Vagina (tissue), 2 donors: ENCODE results near the gene STAB1.

Experiments
- POLR2AphosphoS5 ChIP-seq, 2 donors: sonication (generic); formaldehyde crosslinking; IDR thresholded peaks; one replicate each; pipeline ENCODE4 v1.9.0; 2017; ENCODE audit warnings: antibody characterized with exemption in 2 of 2, mild to moderate bottlenecking in 2 of 2, low read depth in 1 of 2; ENCODE audit not compliant: insufficient read depth in 1 of 2
- TF ChIP-seq, protein P1 (sequence below), 3 experiments: fragments of 450-650 bp in 2 of 3; fragments of 200-600 bp in 1 of 3; sonication (generic) in 1 of 3; IDR thresholded peaks; one replicate each; pipeline ENCODE4 v1.5.1; 2017 to 2019; ENCODE audit warnings: antibody characterized with exemption in 3 of 3, mild to moderate bottlenecking in 2 of 3, moderate library complexity in 2 of 3

DNA sequence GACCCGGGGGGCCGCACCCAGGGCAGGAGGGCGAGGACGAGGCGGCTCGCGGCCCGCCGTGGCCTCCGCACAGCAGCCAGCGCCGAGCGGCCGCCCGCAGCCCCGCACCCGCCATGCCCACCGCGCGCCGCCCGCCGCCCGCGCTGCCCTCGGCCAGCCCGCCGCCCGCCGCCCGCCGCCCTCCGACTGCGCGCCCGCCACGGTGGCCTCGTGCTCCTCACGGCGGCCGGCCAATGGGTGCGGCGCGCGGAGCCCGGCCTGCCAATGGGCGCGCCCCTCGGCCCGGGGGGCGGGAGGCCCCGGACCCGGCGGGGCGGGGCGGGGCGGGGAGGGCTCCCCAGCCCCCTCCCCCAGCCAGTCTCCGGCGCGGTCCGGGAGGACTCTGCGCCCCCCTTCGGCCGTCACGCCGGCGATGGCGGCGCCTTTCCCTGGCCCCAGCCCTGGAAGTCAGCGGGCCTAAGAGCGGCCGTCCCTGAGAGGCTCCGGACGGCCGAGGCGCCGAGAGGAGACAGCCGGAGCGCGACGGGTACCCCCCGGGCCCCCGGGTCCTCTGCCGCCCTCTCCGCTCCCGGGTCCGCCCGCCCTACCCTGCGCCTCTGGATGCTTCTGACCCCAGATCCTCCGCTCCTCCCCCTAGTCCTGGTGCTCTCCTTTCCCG is 38.6 kb downstream of the STAB1 start, which contains the start of gene NT5DC2:
- TF ChIP-seq, protein P1, sequence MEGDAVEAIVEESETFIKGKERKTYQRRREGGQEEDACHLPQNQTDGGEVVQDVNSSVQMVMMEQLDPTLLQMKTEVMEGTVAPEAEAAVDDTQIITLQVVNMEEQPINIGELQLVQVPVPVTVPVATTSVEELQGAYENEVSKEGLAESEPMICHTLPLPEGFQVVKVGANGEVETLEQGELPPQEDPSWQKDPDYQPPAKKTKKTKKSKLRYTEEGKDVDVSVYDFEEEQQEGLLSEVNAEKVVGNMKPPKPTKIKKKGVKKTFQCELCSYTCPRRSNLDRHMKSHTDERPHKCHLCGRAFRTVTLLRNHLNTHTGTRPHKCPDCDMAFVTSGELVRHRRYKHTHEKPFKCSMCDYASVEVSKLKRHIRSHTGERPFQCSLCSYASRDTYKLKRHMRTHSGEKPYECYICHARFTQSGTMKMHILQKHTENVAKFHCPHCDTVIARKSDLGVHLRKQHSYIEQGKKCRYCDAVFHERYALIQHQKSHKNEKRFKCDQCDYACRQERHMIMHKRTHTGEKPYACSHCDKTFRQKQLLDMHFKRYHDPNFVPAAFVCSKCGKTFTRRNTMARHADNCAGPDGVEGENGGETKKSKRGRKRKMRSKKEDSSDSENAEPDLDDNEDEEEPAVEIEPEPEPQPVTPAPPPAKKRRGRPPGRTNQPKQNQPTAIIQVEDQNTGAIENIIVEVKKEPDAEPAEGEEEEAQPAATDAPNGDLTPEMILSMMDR (IDR thresholded peaks at IDR 0.05) = no peak
- peak in 1 of 2 donors; percentile 55 for TF ChIP-seq POLR2AphosphoS5 (IDR thresholded peaks at IDR 0.05; ENCODE audit: insufficient read depth in 1 of 2, low read depth in 1 of 2)
